KMS-11 (cell line): ENCODE measurements around the gene CETN3.

Experiments used
- H2AFZ ChIP-seq: fragments of 200-600 bp; sonication (generic); 2 replicates; pipeline ENCODE4 v1.6.1; 2016; ENCODE audit warnings: antibody characterized with exemption, mixed run types, low read depth
- H3K27ac ChIP-seq: fragments of 200-600 bp; sonication (generic); 2 replicates; pipeline ENCODE4 v1.6.1; 2016; ENCODE audit warnings: mild to moderate bottlenecking, mixed run types
- H3K27me3 ChIP-seq: fragments of 200-600 bp; sonication (generic); 2 replicates; pipeline ENCODE4 v1.6.1; 2017; ENCODE audit warnings: mild to moderate bottlenecking, low read depth, mixed run types, moderate library complexity; ENCODE audit not compliant: insufficient read depth
- H3K36me3 ChIP-seq: fragments of 200-600 bp; sonication (generic); 2 replicates; pipeline ENCODE4 v1.6.1; 2017; ENCODE audit warnings: mild to moderate bottlenecking, mixed run types; ENCODE audit not compliant: insufficient read depth
- H3K4me1 ChIP-seq: fragments of 200-600 bp; sonication (generic); 2 replicates; pipeline ENCODE4 v1.6.1; 2016; ENCODE audit warnings: mild to moderate bottlenecking, low read depth, mixed run types; ENCODE audit not compliant: poor library complexity, severe bottlenecking
- H3K4me2 ChIP-seq: fragments of 200-600 bp; sonication (generic); 2 replicates; pipeline ENCODE4 v1.7.0; 2016; ENCODE audit warnings: mild to moderate bottlenecking, mixed run types
- H3K4me3 ChIP-seq: fragments of 200-600 bp; sonication (generic); IDR thresholded peaks from 2 replicates; pipeline ENCODE4 v1.6.1; 2017; ENCODE audit warnings: low read depth, low read length, mixed read lengths; ENCODE audit not compliant: insufficient read depth
- H3K79me2 ChIP-seq: fragments of 200-600 bp; sonication (generic); 2 replicates; pipeline ENCODE4 v1.6.1; 2016; ENCODE audit warnings: low read depth, mixed run types; ENCODE audit not compliant: insufficient read depth
- H3K9ac ChIP-seq: fragments of 200-600 bp; sonication (generic); 2 replicates; pipeline ENCODE4 v1.6.1; 2016; ENCODE audit warnings: mild to moderate bottlenecking, mixed run types
- H4K20me1 ChIP-seq: fragments of 200-600 bp; sonication (generic); 2 replicates; pipeline ENCODE4 v1.6.1; 2016; ENCODE audit warnings: mild to moderate bottlenecking, mixed run types; ENCODE audit not compliant: insufficient read depth
- CTCF ChIP-seq: fragments of 200-600 bp; sonication (generic); conservative IDR thresholded peaks from 2 replicates; pipeline ENCODE4 v1.6.1; 2017; ENCODE audit warnings: low read depth, mild to moderate bottlenecking, antibody characterized with exemption, low read length, moderate library complexity, mixed read lengths

Gene CETN3

GRCh38 chr5:90409318-90410177 lies at the start of gene CETN3:
Gene CETN3 (minus strand): TSS chr5:90409756. CDS start chr5:90409661, 95 bp downstream.
- no peaks in the 10 kb centered on the region for H4K20me1 ChIP-seq
- peaks cover 14% of the 10 kb centered on the region; the same call in 1 of the 2 replicates for H3K79me2 ChIP-seq
- peaks cover 24% of the 10 kb centered on the region for H3K4me1 ChIP-seq
- H2AFZ ChIP-seq = peak within 1 kb of the TSS; percentile 70
- H3K9ac ChIP-seq = peak within 1 kb of the TSS; percentile 94
- no peaks in the 10 kb centered on the region for H3K27me3 ChIP-seq
- H3K36me3 ChIP-seq = no peaks in the 10 kb centered on the region
- peak within 1 kb of the TSS; percentile 67 for H3K4me2 ChIP-seq
- peak within 1 kb of the TSS; percentile 92 for H3K27ac ChIP-seq
- no peak for TF ChIP-seq CTCF
- peak within 1 kb of the TSS; percentile 27 for H3K4me3 ChIP-seq

GRCh38 chr5:90446961-90447360 lies 37.4 kb upstream of the CETN3 start:
- no peak overlapping the region for H3K4me3 ChIP-seq
- no peaks in the 10 kb centered on the region for H4K20me1 ChIP-seq
- no peaks in the 10 kb centered on the region for H3K27me3 ChIP-seq
- H3K79me2 ChIP-seq = no peaks in the 10 kb centered on the region
- no peak overlapping the region for H3K27ac ChIP-seq
- TF ChIP-seq CTCF = no peak
- no peak overlapping the region for H3K4me2 ChIP-seq
- no peak overlapping the region for H2AFZ ChIP-seq
- H3K36me3 ChIP-seq = no peaks in the 10 kb centered on the region
- H3K4me1 ChIP-seq = no peaks in the 10 kb centered on the region
- no peak overlapping the region for H3K9ac ChIP-seq

GRCh38 chr5:90440644-90441043 lies 31.1 kb upstream of the CETN3 start:
- Histone ChIP-seq H3K36me3 (no peaks in the 10 kb centered on the region), H3K4me3 (no peak overlapping the region), H3K4me2 (peak overlapping the region; percentile 52), H3K27me3 (no peaks in the 10 kb centered on the region), H4K20me1 (no peaks in the 10 kb centered on the region), H3K79me2 (no peaks in the 10 kb centered on the region), H3K27ac (no peak overlapping the region), H3K9ac (no peak overlapping the region), H3K4me1 (peaks cover 11% of the 10 kb centered on the region), H2AFZ (peak overlapping the region; percentile 79)
- no peak for TF ChIP-seq CTCF

- Histone ChIP-seq H3K4me3 (no peak overlapping the region), H3K79me2 (no peaks in the 10 kb centered on the region), H2AFZ (no peak overlapping the region), H3K27ac (no peak overlapping the region), H3K4me2 (no peak overlapping the region), H3K36me3 (no peaks in the 10 kb centered on the region), H4K20me1 (no peaks in the 10 kb centered on the region), H3K4me1 (peaks cover 11% of the 10 kb centered on the region), H3K27me3 (no peaks in the 10 kb centered on the region), H3K9ac (no peak overlapping the region)
- TF ChIP-seq CTCF = no peak
These were observed 28.5 kb upstream of the CETN3 start for GRCh38 chr5:90438100-90438499.
